CD14-positive monocyte (primary cell): Measurements from ENCODE around the gene ZDHHC19. TPM values are rescaled to one million over a fixed set of nuclear protein-coding genes. Genes with fewer than 3 reads are reported as not detected.
A peak's percentile ranks its signal among the peaks of the same experiment; 100 is the strongest.

Source experiments
- DNase-seq, 3 donors: peaks; one replicate each; pipeline ENCODE4 v3.0.0-alpha.2; 2011 to 2022
- H2AFZ ChIP-seq: 2 replicates; pipeline ENCODE4 v1.6.0; 2012; ENCODE audit warnings: mild to moderate bottlenecking, low read depth, low read length, inconsistent platforms; ENCODE audit not compliant: insufficient read depth, poor library complexity, severe bottlenecking
- H3K27ac ChIP-seq, 2 donors: 1 replicate in 1 of 2; 2 replicates in 1 of 2; pipeline ENCODE4 v1.5.1; 2012 to 2013; ENCODE audit warnings: low read length in 2 of 2, control low read depth in 1 of 2, inconsistent platforms in 1 of 2, low read depth in 1 of 2, mild to moderate bottlenecking in 1 of 2
- H3K27me3 ChIP-seq, 2 donors: one replicate each; pipeline versions ENCODE4 v1.6.0 to v1.6.1; 2011 to 2013; ENCODE audit warnings: low read length in 2 of 2; ENCODE audit not compliant: control insufficient read depth in 2 of 2, insufficient read depth in 2 of 2
- H3K36me3 ChIP-seq, 2 donors: replicated peaks in 1 of 2; 1 replicate in 1 of 2; 2 replicates in 1 of 2; pipeline versions ENCODE4 v1.5.1 to v1.6.1; 2012 to 2013; ENCODE audit warnings: low read length in 2 of 2, control low read depth in 1 of 2, inconsistent platforms in 1 of 2, mild to moderate bottlenecking in 1 of 2; ENCODE audit not compliant: insufficient read depth in 2 of 2, control insufficient read depth in 1 of 2
- H3K4me1 ChIP-seq, 2 donors: 1 replicate in 1 of 2; 2 replicates in 1 of 2; pipeline versions ENCODE4 v1.5.1 to v1.6.1; 2012 to 2013; ENCODE audit warnings: low read length in 2 of 2, control low read depth in 1 of 2, inconsistent platforms in 1 of 2, mild to moderate bottlenecking in 1 of 2, moderate library complexity in 1 of 2; ENCODE audit not compliant: insufficient read depth in 2 of 2, control insufficient read depth in 1 of 2
- H3K4me2 ChIP-seq: replicated peaks from 2 replicates; pipeline ENCODE3; 2012; ENCODE audit warnings: low read length, moderate library complexity, mild to moderate bottlenecking; ENCODE audit not compliant: poor library complexity, severe bottlenecking; ENCODE audit errors: extremely low read depth
- H3K4me3 ChIP-seq, 3 experiments: fragments of 200-600 bp in 1 of 3; sonication (generic) in 1 of 3; replicated peaks in 1 of 3; 1 replicate in 2 of 3; 2 replicates in 1 of 3; pipeline ENCODE4 v1.5.1; 2011 to 2013; ENCODE audit warnings: low read length in 3 of 3, mild to moderate bottlenecking in 3 of 3, control low read depth in 2 of 3, low read depth in 2 of 3, inconsistent platforms in 1 of 3, moderate library complexity in 1 of 3
- H3K79me2 ChIP-seq: 2 replicates; pipeline ENCODE4 v1.6.0; 2012; ENCODE audit warnings: mild to moderate bottlenecking, control low read depth, inconsistent platforms, low read length, moderate library complexity; ENCODE audit not compliant: insufficient read depth
- H3K9ac ChIP-seq: 2 replicates; pipeline ENCODE4 v1.6.0; 2017; ENCODE audit warnings: low read length, mild to moderate bottlenecking; ENCODE audit not compliant: insufficient read depth, poor library complexity, severe bottlenecking
- H3K9me3 ChIP-seq, 2 donors: replicated peaks in 1 of 2; 1 replicate in 1 of 2; 2 replicates in 1 of 2; pipeline versions ENCODE4 v1.5.1 to v1.6.1; 2012 to 2013; ENCODE audit warnings: low read length in 2 of 2, control low read depth in 1 of 2; ENCODE audit not compliant: control insufficient read depth in 1 of 2, insufficient read depth in 1 of 2
- H4K20me1 ChIP-seq: 2 replicates; pipeline ENCODE4 v1.6.0; 2012; ENCODE audit warnings: mild to moderate bottlenecking, low read length, control low read depth, moderate library complexity; ENCODE audit not compliant: insufficient read depth
- H3K27ac Mint-ChIP-seq, 7 donors: one replicate each; pipeline ENCODE4 v1.8.0; 2020; ENCODE audit warnings: mild to moderate bottlenecking in 7 of 7, mixed read lengths in 7 of 7, moderate library complexity in 6 of 7, inconsistent platforms in 2 of 7
- H3K27me3 Mint-ChIP-seq, 3 donors: one replicate each; pipeline ENCODE4 v1.8.0; 2021 to 2022; ENCODE audit warnings: low read depth in 3 of 3, mild to moderate bottlenecking in 3 of 3, mixed read lengths in 3 of 3, moderate library complexity in 3 of 3, inconsistent platforms in 1 of 3
- H3K36me3 Mint-ChIP-seq, 2 donors: one replicate each; pipeline ENCODE4 v1.8.0; 2020; ENCODE audit warnings: mixed read lengths in 2 of 2, inconsistent platforms in 1 of 2, mild to moderate bottlenecking in 1 of 2
- H3K4me1 Mint-ChIP-seq: one replicate; pipeline ENCODE4 v1.8.0; 2020; ENCODE audit warnings: mild to moderate bottlenecking, mixed read lengths
- H3K4me3 Mint-ChIP-seq, 2 donors: one replicate each; pipeline ENCODE4 v1.8.0; 2020; ENCODE audit warnings: mild to moderate bottlenecking in 2 of 2, mixed read lengths in 2 of 2, moderate library complexity in 1 of 2
- H3K9me3 Mint-ChIP-seq, 7 donors: one replicate each; pipeline ENCODE4 v1.8.0; 2020 to 2022; ENCODE audit warnings: mixed read lengths in 7 of 7, mild to moderate bottlenecking in 6 of 7, moderate library complexity in 6 of 7, inconsistent platforms in 2 of 7
- WGBS: methylation state at CpG from one replicate; pipeline ENCODE4 v1.1.5; 2013; ENCODE audit warnings: missing lambda C conversion rate; ENCODE audit not compliant: insufficient coverage; 5-methylcytosine and 5-hydroxymethylcytosine counted together
- intact Hi-C, 2 donors: fragments of 100-400 bp; cut with micrococcal nuclease; formaldehyde crosslinking; loops; one replicate each; pipeline versions ENCODE4 v1.15.0 to v1.15.1; 2023
- polyA plus RNA-seq, 3 donors: library from polyadenylated mRNA; depleted of rRNA in 1 of 3; unstranded in 2 of 3; stranded (reverse) in 1 of 3; fragments of 300-500 nt in 2 of 3; fragments of >200 nt in 1 of 3; fragmentation: Illumina TruSeq in 2 of 3; gene quantifications; 1 replicate in 2 of 3; 2 replicates in 1 of 3; pipeline ENCODE4 v1.2.3, GENCODE V29; 2012 to 2021
- TF ChIP-seq, protein P1 (sequence below): fragments of 200-600 bp; IDR thresholded peaks from one replicate; pipeline ENCODE4 v1.8.0; 2022; ENCODE audit warnings: antibody characterized with exemption, mild to moderate bottlenecking

Gene ZDHHC19
- polyA plus RNA-seq, 3 donors: not detected

- Histone ChIP-seq H3K36me3 (peaks cover 41 to 80% of the 10 kb centered on the region in 2 donors), H3K27me3 (no peaks in the 10 kb centered on the region), H2AFZ (no peak overlapping the region), H3K9me3 (no peaks in the 10 kb centered on the region), H3K27ac (no peak overlapping the region), H3K4me3 (no peak overlapping the region), H3K79me2 (peaks cover 20% of the 10 kb centered on the region), H4K20me1 (peaks cover 60% of the 10 kb centered on the region), H3K9ac (no peak overlapping the region), H3K4me2 (no peak overlapping the region), H3K4me1 (no peaks in the 10 kb centered on the region)
- H3K36me3 Mint-ChIP-seq: peaks cover 44 to 69% of the 10 kb centered on the region in 2 donors
- no peaks in the 10 kb centered on the region for H3K27me3 Mint-ChIP-seq
- H3K4me1 Mint-ChIP-seq: peaks cover 2% of the 10 kb centered on the region
- peak overlapping the region in 1 of 7 donors; percentile 68 for H3K27ac Mint-ChIP-seq
- TF ChIP-seq, protein P1, sequence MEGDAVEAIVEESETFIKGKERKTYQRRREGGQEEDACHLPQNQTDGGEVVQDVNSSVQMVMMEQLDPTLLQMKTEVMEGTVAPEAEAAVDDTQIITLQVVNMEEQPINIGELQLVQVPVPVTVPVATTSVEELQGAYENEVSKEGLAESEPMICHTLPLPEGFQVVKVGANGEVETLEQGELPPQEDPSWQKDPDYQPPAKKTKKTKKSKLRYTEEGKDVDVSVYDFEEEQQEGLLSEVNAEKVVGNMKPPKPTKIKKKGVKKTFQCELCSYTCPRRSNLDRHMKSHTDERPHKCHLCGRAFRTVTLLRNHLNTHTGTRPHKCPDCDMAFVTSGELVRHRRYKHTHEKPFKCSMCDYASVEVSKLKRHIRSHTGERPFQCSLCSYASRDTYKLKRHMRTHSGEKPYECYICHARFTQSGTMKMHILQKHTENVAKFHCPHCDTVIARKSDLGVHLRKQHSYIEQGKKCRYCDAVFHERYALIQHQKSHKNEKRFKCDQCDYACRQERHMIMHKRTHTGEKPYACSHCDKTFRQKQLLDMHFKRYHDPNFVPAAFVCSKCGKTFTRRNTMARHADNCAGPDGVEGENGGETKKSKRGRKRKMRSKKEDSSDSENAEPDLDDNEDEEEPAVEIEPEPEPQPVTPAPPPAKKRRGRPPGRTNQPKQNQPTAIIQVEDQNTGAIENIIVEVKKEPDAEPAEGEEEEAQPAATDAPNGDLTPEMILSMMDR: no peak
- no peak overlapping the region for H3K4me3 Mint-ChIP-seq
- H3K9me3 Mint-ChIP-seq: no peaks in the 10 kb centered on the region
- DNase-seq: no peak
- intact Hi-C loops: loop anchor here in 1 of 2 donors (10.0 kb wide), 1 partner anchor 439 kb away; no protein-coding TSS in a partner anchor
- no CpG with 5 or more reads among the region's 1 CpG for WGBS
Observed at GRCh38 chr3:196255776-196256175, 44.6 kb upstream of the ZDHHC19 start.

DNA sequence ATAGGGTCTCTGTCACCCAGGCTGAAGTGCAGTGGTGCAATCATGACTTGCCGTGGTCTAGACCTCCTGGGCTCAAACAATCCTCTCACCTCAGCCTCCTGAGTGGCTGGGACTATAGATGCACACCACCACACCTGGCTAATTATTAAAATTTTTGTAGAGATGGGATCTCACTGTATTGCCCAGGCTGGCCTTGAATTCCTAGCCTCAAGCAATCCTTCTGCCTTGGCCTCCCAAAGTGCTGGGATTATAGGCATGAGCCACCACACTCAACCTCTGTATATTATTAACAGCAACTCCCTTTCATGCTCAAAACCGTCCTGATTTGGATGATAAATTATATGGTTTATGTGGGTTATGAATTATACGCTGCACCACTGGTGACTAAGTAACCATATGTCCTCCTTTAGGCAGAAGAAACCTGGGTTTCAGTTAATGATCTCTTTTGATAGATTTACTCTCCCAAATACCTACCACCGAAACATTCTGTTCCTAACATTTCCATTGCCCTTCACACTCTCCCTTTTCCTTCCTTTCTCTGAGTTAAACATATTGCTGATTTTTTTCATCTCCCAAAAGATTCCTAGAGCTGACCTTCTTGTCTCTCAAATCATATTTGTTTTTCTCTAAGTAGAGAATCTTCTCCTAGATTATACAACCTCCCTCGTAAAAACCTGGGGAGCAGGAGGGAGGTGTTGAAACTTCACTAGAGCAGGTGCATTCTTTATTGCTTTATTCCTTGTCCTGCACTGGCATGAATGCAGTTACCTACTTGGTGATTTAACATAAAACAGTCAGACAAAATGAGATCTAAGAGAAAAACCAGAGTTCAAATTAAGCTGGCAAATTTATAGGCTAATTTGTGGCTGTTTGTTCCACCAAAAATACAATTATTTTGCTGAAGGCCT lies 43.4 kb upstream of the ZDHHC19 start:
- no peaks in the 10 kb centered on the region for H3K9me3 Mint-ChIP-seq
- DNase-seq: no peak
- TF ChIP-seq, protein P1: no peak
- intact Hi-C loops: loop anchor here in 1 of 2 donors (5.0 to 10.0 kb wide), 2 partner anchors 263 to 440 kb away; partner anchors contain the start of gene SMCO1
- Histone ChIP-seq H4K20me1 (peaks cover 57% of the 10 kb centered on the region), H2AFZ (no peak overlapping the region), H3K79me2 (peaks cover 14% of the 10 kb centered on the region), H3K27ac (no peak overlapping the region), H3K36me3 (peaks cover 43 to 80% of the 10 kb centered on the region in 2 donors), H3K27me3 (no peaks in the 10 kb centered on the region), H3K4me1 (no peaks in the 10 kb centered on the region), H3K4me3 (no peak overlapping the region), H3K4me2 (no peak overlapping the region), H3K9ac (no peak overlapping the region), H3K9me3 (no peaks in the 10 kb centered on the region)
- WGBS: 100% methylated on average over 1 of the region's 5 CpGs
- peak overlapping the region in 1 of 7 donors; percentile 60 for H3K27ac Mint-ChIP-seq
- H3K4me1 Mint-ChIP-seq: peaks cover 2% of the 10 kb centered on the region
- H3K36me3 Mint-ChIP-seq: peaks cover 43 to 64% of the 10 kb centered on the region in 2 donors
- no peak overlapping the region for H3K4me3 Mint-ChIP-seq
- H3K27me3 Mint-ChIP-seq: no peaks in the 10 kb centered on the region
